RWPE1 (cell line): ENCODE results near the gene SPON1.
"Not testable (repeated sequence)": the region's sequence is repeated elsewhere in the genome, so short reads cannot be mapped to it uniquely, and the experiment has no call there.

ENCODE experiments used
- CTCF ChIA-PET: fragments of 350-600 bp; sonication (Branson Sonifier 250); formaldehyde crosslinking; extraction: SDS; loops from one replicate; lab custom pipeline; 2021; lab: Yijun Ruan, JAX
- POLR2A ChIA-PET: fragments of 400-600 bp; formaldehyde crosslinking; extraction: SDS; loops from one replicate; lab custom pipeline; 2020; ENCODE audit warnings: antibody characterized with exemption; ENCODE audit not compliant: low non-redundant PET; lab: Yijun Ruan, JAX
- DNase-seq: peaks from one replicate; pipeline ENCODE4 v3.0.0; 2012; ENCODE audit warnings: low spot score
- H3K27ac ChIP-seq: fragments of 450-650 bp; 2 replicates; pipeline ENCODE4 v1.5.1; 2017
- TF ChIP-seq, protein P1 (sequence below): fragments of 450-650 bp; conservative IDR thresholded peaks from 2 replicates; pipeline ENCODE4 v1.5.1; 2017; ENCODE audit warnings: low read depth, mild to moderate bottlenecking

SPON1 gene

DNA sequence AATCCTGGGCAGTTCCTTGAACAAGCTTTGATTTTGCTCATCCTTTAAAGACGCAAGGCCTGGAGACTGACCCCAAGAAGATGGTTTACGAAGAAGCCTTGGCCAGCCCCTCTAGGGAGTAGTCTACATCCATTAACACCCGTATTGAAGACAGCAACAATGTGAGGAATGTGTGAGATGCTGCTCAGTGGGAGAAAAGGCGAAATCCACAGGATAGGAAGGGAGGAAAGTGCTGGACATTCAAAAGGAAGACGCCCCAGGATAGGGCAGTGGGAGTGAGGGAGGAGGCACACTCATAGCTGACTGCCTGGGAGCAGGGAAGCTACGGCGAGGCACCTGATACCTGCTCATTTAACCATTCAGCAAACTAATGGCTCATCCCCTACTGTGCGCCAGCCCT is 282.4 kb downstream of the SPON1 start:
- DNase-seq = no peak
- TF ChIP-seq, protein P1, sequence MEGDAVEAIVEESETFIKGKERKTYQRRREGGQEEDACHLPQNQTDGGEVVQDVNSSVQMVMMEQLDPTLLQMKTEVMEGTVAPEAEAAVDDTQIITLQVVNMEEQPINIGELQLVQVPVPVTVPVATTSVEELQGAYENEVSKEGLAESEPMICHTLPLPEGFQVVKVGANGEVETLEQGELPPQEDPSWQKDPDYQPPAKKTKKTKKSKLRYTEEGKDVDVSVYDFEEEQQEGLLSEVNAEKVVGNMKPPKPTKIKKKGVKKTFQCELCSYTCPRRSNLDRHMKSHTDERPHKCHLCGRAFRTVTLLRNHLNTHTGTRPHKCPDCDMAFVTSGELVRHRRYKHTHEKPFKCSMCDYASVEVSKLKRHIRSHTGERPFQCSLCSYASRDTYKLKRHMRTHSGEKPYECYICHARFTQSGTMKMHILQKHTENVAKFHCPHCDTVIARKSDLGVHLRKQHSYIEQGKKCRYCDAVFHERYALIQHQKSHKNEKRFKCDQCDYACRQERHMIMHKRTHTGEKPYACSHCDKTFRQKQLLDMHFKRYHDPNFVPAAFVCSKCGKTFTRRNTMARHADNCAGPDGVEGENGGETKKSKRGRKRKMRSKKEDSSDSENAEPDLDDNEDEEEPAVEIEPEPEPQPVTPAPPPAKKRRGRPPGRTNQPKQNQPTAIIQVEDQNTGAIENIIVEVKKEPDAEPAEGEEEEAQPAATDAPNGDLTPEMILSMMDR = no peak
- POLR2A ChIA-PET = no interaction called here
- CTCF ChIA-PET = interaction anchor here (1.1 kb wide), 1 partner anchor 472 kb away, joined by 3 read pairs; no protein-coding TSS in a partner anchor
- H3K27ac ChIP-seq = no peak overlapping the region

DNA sequence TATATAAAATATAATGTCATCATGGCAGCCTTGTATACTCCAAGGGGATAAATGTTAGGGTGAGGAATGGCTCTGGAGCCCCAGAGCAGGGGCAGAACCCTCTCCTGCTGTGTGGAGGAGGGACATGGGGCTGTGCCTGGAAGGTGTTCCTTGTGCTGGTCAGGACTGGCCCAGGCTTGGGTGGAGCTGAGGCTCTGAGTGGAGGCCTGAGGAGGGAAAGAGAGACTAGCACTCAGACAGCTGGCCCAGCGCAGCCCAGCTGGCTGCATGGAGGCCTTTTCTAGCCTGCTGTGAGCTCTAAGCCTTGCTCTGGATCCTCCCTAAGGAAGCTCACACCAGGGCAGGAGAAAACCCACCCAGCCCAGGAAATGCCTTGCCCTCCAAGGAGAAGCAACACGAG is 282.9 kb downstream of the SPON1 start:
- ChIA-PET CTCF (interaction anchor here (1.1 kb wide), 1 partner anchor 473 kb away, joined by 3 read pairs; no protein-coding TSS in a partner anchor), POLR2A (no interaction called here)
- TF ChIP-seq, protein P1 = no peak
- H3K27ac ChIP-seq = no peak overlapping the region
- DNase-seq = no peak

DNA sequence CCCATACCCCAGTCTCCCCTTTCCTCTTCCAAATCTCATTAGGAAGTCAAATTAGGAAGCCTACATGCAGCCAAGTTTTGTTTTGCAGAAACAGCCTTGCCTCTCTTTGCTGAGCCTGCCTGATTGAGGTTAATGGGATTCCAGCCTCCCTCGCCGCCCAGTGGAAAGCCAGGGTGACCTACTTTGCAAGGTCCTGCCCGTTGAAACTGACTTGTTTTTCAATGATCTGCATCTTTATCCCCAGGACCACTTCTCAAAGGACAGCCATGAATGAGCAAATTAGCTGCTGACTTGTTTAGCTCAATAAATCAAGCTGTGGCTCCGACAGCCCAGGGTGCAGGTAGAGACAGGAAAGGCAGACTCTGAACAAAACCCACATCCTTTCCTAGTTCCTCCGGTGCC is 286.1 kb downstream of the SPON1 start:
- H3K27ac ChIP-seq = no peak overlapping the region
- no peak for DNase-seq
- ChIA-PET POLR2A (no interaction called here), CTCF (interaction anchor here (0.6 kb wide), 1 partner anchor 526 kb away, joined by 3 read pairs; no protein-coding TSS in a partner anchor)
- TF ChIP-seq, protein P1 = no peak

DNA sequence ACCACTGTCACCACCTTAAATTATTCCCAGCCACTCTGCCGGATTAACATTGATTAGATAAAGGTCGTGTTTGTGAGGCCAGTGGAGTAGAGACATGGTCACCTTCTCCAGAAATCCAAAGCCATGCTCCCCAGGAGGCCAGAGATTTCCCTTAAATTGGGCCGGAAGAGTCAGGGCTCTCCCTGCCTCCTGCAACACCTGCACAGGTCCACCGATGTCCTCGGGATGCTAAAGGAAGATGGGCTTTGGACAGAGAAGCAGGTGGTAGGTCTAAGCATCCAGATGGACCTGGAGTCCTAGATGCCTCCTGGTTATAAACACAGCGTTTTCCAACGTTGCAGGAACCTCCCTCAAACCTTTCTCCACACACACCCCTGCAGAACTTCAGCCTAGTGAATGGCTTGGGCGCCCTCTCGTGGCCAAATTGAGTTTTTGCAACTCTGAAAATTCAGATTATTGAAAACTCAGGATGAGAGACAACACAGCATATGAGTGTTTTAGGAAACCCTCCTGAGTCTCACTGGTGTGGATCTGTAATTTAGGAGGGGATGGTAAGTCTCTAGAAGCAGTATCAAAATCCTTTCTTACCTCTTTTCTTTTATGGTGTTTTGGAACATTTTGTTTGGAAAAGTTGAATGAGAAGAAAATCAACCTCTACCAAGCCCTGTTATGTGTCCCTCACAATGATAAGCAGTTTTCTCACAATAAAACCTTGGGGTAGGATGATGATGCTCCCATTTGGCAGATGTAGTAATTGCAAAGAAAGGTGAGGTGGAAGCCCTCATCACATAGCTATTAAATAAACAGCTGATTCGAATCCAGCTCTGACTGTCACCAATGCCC is 286.8 kb downstream of the SPON1 start:
- TF ChIP-seq, protein P1 = peak; percentile 91
- ChIA-PET CTCF (interaction anchor here (0.6 to 1.2 kb wide), 10 partner anchors 22 to 526 kb away, joined by 3 to 9 read pairs (median 4); no protein-coding TSS in a partner anchor), POLR2A (no interaction called here)
- H3K27ac ChIP-seq = no peak overlapping the region
- DNase-seq = peak; percentile 48

DNA sequence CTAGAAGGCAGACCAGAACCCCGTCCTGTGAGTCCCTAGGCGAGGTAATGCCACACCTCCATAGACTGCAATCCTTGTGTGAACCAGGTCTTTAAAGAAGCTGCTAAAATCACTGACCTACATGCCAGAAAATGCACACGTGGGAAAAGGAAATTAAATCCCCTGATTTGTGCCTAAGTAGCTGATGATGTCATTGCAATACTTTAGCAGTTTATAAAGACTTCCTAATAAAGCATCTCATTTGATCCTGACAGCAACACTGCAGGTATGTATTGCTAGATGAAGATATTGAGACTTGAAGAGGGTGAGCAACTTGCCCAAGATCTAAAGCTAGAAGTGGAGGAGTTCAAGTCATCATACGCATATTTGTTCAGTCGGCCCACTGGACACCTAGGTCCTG is 289.2 kb downstream of the SPON1 start:
- CTCF ChIA-PET = interaction anchor here (0.6 to 0.7 kb wide), 2 partner anchors 480 to 860 kb away, joined by 4 to 6 read pairs; no protein-coding TSS in a partner anchor
- no peak for DNase-seq

DNA sequence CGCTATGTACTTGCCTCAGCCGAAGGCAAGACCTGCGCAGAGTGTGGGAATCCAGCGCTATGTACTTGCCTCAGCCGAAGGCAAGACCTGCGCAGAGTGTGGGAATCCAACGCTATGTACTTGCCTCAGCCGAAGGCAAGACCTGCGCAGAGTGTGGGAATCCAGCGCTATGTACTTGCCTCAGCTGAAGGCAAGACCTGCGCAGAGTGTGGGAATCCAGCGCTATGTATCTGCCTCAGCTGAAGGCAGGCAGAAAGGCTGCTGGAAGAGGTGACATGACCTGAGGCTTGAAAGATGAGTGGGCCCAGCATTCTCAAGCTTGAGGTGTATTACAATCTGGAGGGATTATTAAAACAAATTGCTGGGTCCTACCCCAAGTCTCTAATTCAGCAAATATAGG is 290.0 kb downstream of the SPON1 start:
- H3K27ac ChIP-seq, DNase-seq, CTCF ChIA-PET, POLR2A ChIA-PET: not testable (repeated sequence)

More for the DNA sequence above, 289.2 kb downstream of the SPON1 start:
- POLR2A ChIA-PET = no interaction called here
- TF ChIP-seq, protein P1 = no peak
- no peak overlapping the region for H3K27ac ChIP-seq

DNA sequence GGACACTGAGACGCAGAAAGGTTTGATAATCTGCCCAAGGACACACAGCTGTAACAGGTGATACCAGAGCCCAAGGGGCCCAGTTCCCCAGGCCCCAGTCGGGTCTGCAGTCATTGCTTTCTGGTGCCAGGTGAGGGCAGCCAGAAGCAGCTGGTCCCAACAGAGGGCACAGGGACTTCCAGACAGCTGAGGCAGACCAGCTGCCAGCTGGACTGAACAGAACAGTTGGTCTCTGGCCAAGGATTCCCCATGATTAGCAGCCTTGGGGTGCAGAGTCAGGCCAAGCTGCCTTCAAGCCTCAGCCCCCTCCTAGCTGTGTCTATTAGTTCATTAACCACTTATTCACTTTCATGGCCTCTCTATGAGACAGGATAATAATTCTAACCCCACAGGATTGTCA is 290.9 kb downstream of the SPON1 start:
- TF ChIP-seq, protein P1 = no peak
- ChIA-PET CTCF (no interaction called here), POLR2A (no interaction called here)
- H3K27ac ChIP-seq = no peak overlapping the region
- DNase-seq = no peak
